Kidney (tissue), 14 donors: ENCODE results near the gene PNLIPRP1. TPM values are rescaled to one million over a fixed set of nuclear protein-coding genes. Genes with fewer than 3 reads are reported as not detected.

Experiments used
- DNase-seq, 5 donors: peaks; one replicate each; pipeline ENCODE4 v3.0.0-alpha.2; 2013 to 2020
- FAIRE-seq: peaks from 2 replicates; lab custom pipeline; 2012; peaks lifted over from hg19 to GRCh38; lab: Jason Lieb, UNC
- H3K27ac ChIP-seq, 2 donors: one replicate each; pipeline ENCODE4 v1.7.0; 2013; ENCODE audit warnings: low read depth in 2 of 2, low read length in 2 of 2, inconsistent platforms in 1 of 2
- H3K27me3 ChIP-seq: one replicate; pipeline ENCODE4 v1.7.1; 2013; ENCODE audit warnings: low read length, inconsistent platforms; ENCODE audit not compliant: control insufficient read depth, insufficient read depth
- H3K36me3 ChIP-seq, 3 donors: one replicate each; pipeline versions ENCODE4 v1.7.0 to v1.7.1; 2013; ENCODE audit warnings: low read length in 3 of 3, control low read depth in 1 of 3, inconsistent platforms in 1 of 3; ENCODE audit not compliant: insufficient read depth in 3 of 3, control insufficient read depth in 2 of 3
- H3K4me1 ChIP-seq, 3 donors: one replicate each; pipeline versions ENCODE4 v1.7.0 to v1.7.1; 2013; ENCODE audit warnings: low read length in 3 of 3, inconsistent platforms in 1 of 3, low read depth in 1 of 3; ENCODE audit not compliant: control insufficient read depth in 2 of 3, insufficient read depth in 2 of 3
- H3K4me3 ChIP-seq, 3 donors: one replicate each; pipeline versions ENCODE4 v1.7.0 to v1.8.1; 2013; ENCODE audit warnings: low read length in 3 of 3, control low read depth in 1 of 3, inconsistent platforms in 1 of 3
- H3K9ac ChIP-seq, 3 donors: one replicate each; pipeline versions ENCODE4 v1.7.0 to v1.7.1; 2013; ENCODE audit warnings: low read length in 3 of 3, control low read depth in 1 of 3, inconsistent platforms in 1 of 3
- H3K9me3 ChIP-seq, 3 donors: one replicate each; pipeline versions ENCODE4 v1.7.0 to v1.7.1; 2013; ENCODE audit warnings: low read length in 3 of 3, control low read depth in 1 of 3, inconsistent platforms in 1 of 3; ENCODE audit not compliant: control insufficient read depth in 2 of 3, insufficient read depth in 1 of 3
- CTCF ChIP-seq: IDR thresholded peaks from 3 replicates; pipeline ENCODE4 v1.5.1; 2012; ENCODE audit warnings: mild to moderate bottlenecking, moderate library complexity, borderline replicate concordance; ENCODE audit not compliant: insufficient read depth; ENCODE audit errors: extremely low read depth
- intact Hi-C: fragments of 100-400 bp; cut with DNase I; formaldehyde crosslinking; loops from one replicate; pipeline ENCODE4 v1.11.1; 2022
- polyA plus RNA-seq: library from polyadenylated mRNA; stranded (reverse); fragments of 350-450 nt; fragmentation: Illumina TruSeq; extraction: RNeasy Lipid Tissue Mini Kit (QIAGEN cat#74804); gene quantifications from one replicate; pipeline ENCODE4 v1.2.3, GENCODE V29; 2014; ENCODE audit warnings: low read depth, low replicate concordance; ENCODE audit not compliant: insufficient read depth
- total RNA-seq: library from RNA; stranded (reverse); fragmentation: NEBNext Ultra II Directional; extraction: Animal tissue kit (Norgen Biotek cat#: 25700); gene quantifications from one replicate; pipeline ENCODE4 v1.2.1, GENCODE V29; 2021
- donor health status: control.
- donor health status: control.
- donor health status: control.
- donor health status: control.
- donor health status: control.
- donor health status: DM: yes; HTN: yes; CAD: no.
- donor health status: Normal renal cell carcinoma (clear cell type).

PNLIPRP1 gene
- total and polyA plus RNA-seq, 2 donors from 2014 or later = not detected

- H3K27me3 ChIP-seq = no peaks in the 10 kb centered on the region
- no peaks in the 10 kb centered on the region for H3K36me3 ChIP-seq
- no peak overlapping the region for H3K4me3 ChIP-seq
- FAIRE-seq (no peak), DNase-seq (no peak)
- intact Hi-C loops = no loop called here
- H3K27ac ChIP-seq = no peak overlapping the region
- H3K4me1 ChIP-seq = no peaks in the 10 kb centered on the region
- no peaks in the 10 kb centered on the region for H3K9me3 ChIP-seq
- H3K9ac ChIP-seq = no peak overlapping the region
- no peak for TF ChIP-seq CTCF
Measured at GRCh38 chr10:116648903-116649302, 58.1 kb downstream of the PNLIPRP1 start.

GRCh38 chr10:116653885-116654284 is 63.1 kb downstream of the PNLIPRP1 start:
- DNase-seq (no peak), FAIRE-seq (no peak)
- no peaks in the 10 kb centered on the region for H3K27me3 ChIP-seq
- no peak overlapping the region for H3K27ac ChIP-seq
- H3K36me3 ChIP-seq = no peaks in the 10 kb centered on the region
- H3K4me1 ChIP-seq = no peaks in the 10 kb centered on the region
- H3K4me3 ChIP-seq = no peak overlapping the region
- H3K9ac ChIP-seq = no peak overlapping the region
- no peak for TF ChIP-seq CTCF
- no peaks in the 10 kb centered on the region for H3K9me3 ChIP-seq
- intact Hi-C loops = no loop called here

GRCh38 chr10:116654816-116655215 is 64.1 kb downstream of the PNLIPRP1 start:
- Histone ChIP-seq H3K27ac (no peak overlapping the region), H3K9me3 (no peaks in the 10 kb centered on the region), H3K4me3 (no peak overlapping the region), H3K36me3 (no peaks in the 10 kb centered on the region), H3K27me3 (no peaks in the 10 kb centered on the region), H3K4me1 (no peaks in the 10 kb centered on the region), H3K9ac (no peak overlapping the region)
- intact Hi-C loops = no loop called here
- TF ChIP-seq CTCF = no peak
- no peak for DNase-seq
- FAIRE-seq = no peak

- no peak for DNase-seq
- H3K9ac ChIP-seq = no peak overlapping the region
- H3K4me1 ChIP-seq = no peaks in the 10 kb centered on the region
- intact Hi-C loops = no loop called here
- H3K36me3 ChIP-seq = no peaks in the 10 kb centered on the region
- H3K27me3 ChIP-seq = no peaks in the 10 kb centered on the region
- no peak overlapping the region for H3K4me3 ChIP-seq
- H3K9me3 ChIP-seq = no peaks in the 10 kb centered on the region
- no peak overlapping the region for H3K27ac ChIP-seq
- FAIRE-seq = no peak
- TF ChIP-seq CTCF = no peak
Measured at GRCh38 chr10:116655568-116655967, 64.8 kb downstream of the PNLIPRP1 start.
